ENCODE measurements around the gene CALD1.

- TF ChIP-seq EGR1 (IDR thresholded peaks at IDR 0.05; ENCODE audit: low read depth in 2 of 2) (no peak), CTCF (IDR thresholded peaks at IDR 0.05; ENCODE audit: low read depth, low read length, missing input control) (no peak), REST (IDR thresholded peaks at IDR 0.05) (no peak), RAD21 (IDR thresholded peaks at IDR 0.05) (no peak), ATF3 (IDR thresholded peaks at IDR 0.05) (no peak), JUND (IDR thresholded peaks at IDR 0.05) (no peak), YY1 (IDR thresholded peaks at IDR 0.05) (no peak)
Measured at GRCh38 chr7:134926396-134926795, 147.0 kb downstream of the CALD1 start.
